Measurements from ENCODE around the gene SKA2. TPM values are rescaled to one million over a fixed set of nuclear protein-coding genes. Genes with fewer than 3 reads are reported as not detected.

Gene SKA2
- 30.9 and 34.0 TPM in 2 replicates for total RNA-seq

GRCh38 chr17:59154721-59155438, at the start of gene SKA2:
Gene SKA2, minus strand, starts transcription at chr17:59155186. Its CDS starts 23 bp downstream, at chr17:59155163.

GRCh38 chr17:59155439-59156177, 622 bp upstream of the SKA2 start, which contains the start of gene PRR11:
Gene PRR11, plus strand, starts transcription at chr17:59155746. Its CDS starts 14,007 bp downstream, at chr17:59169753.

GRCh38 chr17:59106463-59107305, 48.3 kb downstream of the SKA2 start, which contains the start of gene TRIM37:
Gene TRIM37, minus strand, starts transcription at chr17:59106880. Its CDS starts 419 bp downstream, at chr17:59106461.

Other genes with a start within 250 kb of the SKA2 start
- gene TRIM37, start 48.3 kb downstream of the SKA2 start, total RNA-seq: 36.2 and 39.8 TPM in 2 replicates
- gene PRR11, start 560 bp upstream of the SKA2 start, total RNA-seq: 1.9 and 2.4 TPM in 2 replicates
- gene SMG8, start 54.8 kb upstream of the SKA2 start, total RNA-seq: 23.6 and 25.2 TPM in 2 replicates
- 1.0 and 1.3 TPM in 2 replicates for gene GDPD1, start 65.3 kb upstream of the SKA2 start, total RNA-seq
- 9.7 and 15.4 TPM in 2 replicates for gene YPEL2, start 176.5 kb upstream of the SKA2 start, total RNA-seq

Measured in smooth muscle cell of bladder (primary cell).